HL-60 (cell line): ENCODE results near the gene THUMPD2.

Experiments
- CTCF ChIP-seq: IDR thresholded peaks from one replicate; pipeline ENCODE4 v1.5.1; 2011; ENCODE audit warnings: low read length, control low read depth, inconsistent platforms; ENCODE audit not compliant: insufficient read depth
- POLR2AphosphoS5 ChIP-seq: IDR thresholded peaks from 2 replicates; pipeline ENCODE4 v1.6.1; 2012; ENCODE audit warnings: low read depth
- TF ChIP-seq, protein P1 (sequence below): IDR thresholded peaks from 2 replicates; pipeline ENCODE4 v1.6.1; 2012; ENCODE audit warnings: low read depth; ENCODE audit not compliant: insufficient replicate concordance

- no peak for TF ChIP-seq CTCF
- no peak for TF ChIP-seq POLR2AphosphoS5
- TF ChIP-seq, protein P1, sequence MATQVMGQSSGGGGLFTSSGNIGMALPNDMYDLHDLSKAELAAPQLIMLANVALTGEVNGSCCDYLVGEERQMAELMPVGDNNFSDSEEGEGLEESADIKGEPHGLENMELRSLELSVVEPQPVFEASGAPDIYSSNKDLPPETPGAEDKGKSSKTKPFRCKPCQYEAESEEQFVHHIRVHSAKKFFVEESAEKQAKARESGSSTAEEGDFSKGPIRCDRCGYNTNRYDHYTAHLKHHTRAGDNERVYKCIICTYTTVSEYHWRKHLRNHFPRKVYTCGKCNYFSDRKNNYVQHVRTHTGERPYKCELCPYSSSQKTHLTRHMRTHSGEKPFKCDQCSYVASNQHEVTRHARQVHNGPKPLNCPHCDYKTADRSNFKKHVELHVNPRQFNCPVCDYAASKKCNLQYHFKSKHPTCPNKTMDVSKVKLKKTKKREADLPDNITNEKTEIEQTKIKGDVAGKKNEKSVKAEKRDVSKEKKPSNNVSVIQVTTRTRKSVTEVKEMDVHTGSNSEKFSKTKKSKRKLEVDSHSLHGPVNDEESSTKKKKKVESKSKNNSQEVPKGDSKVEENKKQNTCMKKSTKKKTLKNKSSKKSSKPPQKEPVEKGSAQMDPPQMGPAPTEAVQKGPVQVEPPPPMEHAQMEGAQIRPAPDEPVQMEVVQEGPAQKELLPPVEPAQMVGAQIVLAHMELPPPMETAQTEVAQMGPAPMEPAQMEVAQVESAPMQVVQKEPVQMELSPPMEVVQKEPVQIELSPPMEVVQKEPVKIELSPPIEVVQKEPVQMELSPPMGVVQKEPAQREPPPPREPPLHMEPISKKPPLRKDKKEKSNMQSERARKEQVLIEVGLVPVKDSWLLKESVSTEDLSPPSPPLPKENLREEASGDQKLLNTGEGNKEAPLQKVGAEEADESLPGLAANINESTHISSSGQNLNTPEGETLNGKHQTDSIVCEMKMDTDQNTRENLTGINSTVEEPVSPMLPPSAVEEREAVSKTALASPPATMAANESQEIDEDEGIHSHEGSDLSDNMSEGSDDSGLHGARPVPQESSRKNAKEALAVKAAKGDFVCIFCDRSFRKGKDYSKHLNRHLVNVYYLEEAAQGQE: no peak
These were observed 66.1 kb downstream of the THUMPD2 start for GRCh38 chr2:39712953-39713352.
